ENCODE measurements around the gene PLXND1.

- TF ChIP-seq CTCF (IDR thresholded peaks at IDR 0.05) (no peak), POLR2A (IDR thresholded peaks at IDR 0.05) (no peak)
These were observed 4.8 kb downstream of the PLXND1 start for GRCh38 chr3:129601713-129602112.
